PC-9 (cell line): Measurements from ENCODE around the gene HYAL4. TPM values are rescaled to one million over a fixed set of nuclear protein-coding genes. Genes with fewer than 3 reads are reported as not detected.

ENCODE experiments used
- BruUV-seq: library from RNA; stranded (reverse); fragments of 400-500 nt; replicated peaks from 2 replicates; lab custom pipeline; 2021; lab: Mats Ljungman, UMichigan
- CTCF ChIA-PET: fragments of 300-600 bp; sonication (Branson Sonifier 250); formaldehyde crosslinking; loops from one replicate; lab custom pipeline; 2022; ENCODE audit warnings: antibody characterized with exemption; lab: Charles Lee
- POLR2A ChIA-PET: fragments of 300-600 bp; sonication (Branson Sonifier 250); formaldehyde crosslinking; loops from one replicate; lab custom pipeline; 2022; ENCODE audit warnings: antibody characterized with exemption; ENCODE audit not compliant: unreplicated experiment; lab: Charles Lee
- DNase-seq, 2 experiments: peaks; one replicate each; pipeline versions ENCODE4 v3.0.0 to v3.0.0-alpha.2; 2015 to 2022; ENCODE audit warnings: mixed read lengths in 1 of 2
- H2AFZ ChIP-seq: fragments of 200-600 bp; sonication (generic); 2 replicates; pipeline ENCODE4 v1.8.1; 2017; ENCODE audit warnings: antibody characterized with exemption
- H3F3A ChIP-seq: fragments of 200-600 bp; sonication (generic); 2 replicates; pipeline ENCODE4 v1.8.1; 2017; ENCODE audit warnings: antibody characterized with exemption, mild to moderate bottlenecking, low read depth; ENCODE audit not compliant: insufficient read depth
- H3K27ac ChIP-seq: fragments of 200-600 bp; sonication (generic); 2 replicates; pipeline ENCODE4 v1.6.1; 2016; ENCODE audit warnings: mixed run types
- H3K27me3 ChIP-seq: fragments of 200-600 bp; sonication (generic); 2 replicates; pipeline ENCODE4 v1.6.1; 2016; ENCODE audit warnings: low read depth, mixed run types; ENCODE audit not compliant: insufficient read depth
- H3K36me3 ChIP-seq: fragments of 200-600 bp; sonication (generic); 2 replicates; pipeline ENCODE4 v1.6.1; 2016; ENCODE audit warnings: low read depth, mixed run types
- H3K4me1 ChIP-seq: fragments of 200-600 bp; sonication (generic); replicated peaks from 2 replicates; pipeline ENCODE4 v1.6.1; 2016; ENCODE audit warnings: mixed run types; ENCODE audit not compliant: insufficient read depth
- H3K4me2 ChIP-seq: fragments of 200-600 bp; sonication (generic); 2 replicates; pipeline ENCODE4 v1.6.1; 2017; ENCODE audit warnings: mixed run types
- H3K4me3 ChIP-seq: fragments of 200-600 bp; sonication (generic); 2 replicates; pipeline ENCODE4 v1.6.1; 2016; ENCODE audit warnings: mixed run types
- H3K79me2 ChIP-seq: fragments of 200-600 bp; sonication (generic); 2 replicates; pipeline ENCODE4 v1.6.1; 2017; ENCODE audit warnings: low read depth, mixed run types
- H3K9me2 ChIP-seq: fragments of 200-600 bp; sonication (generic); 2 replicates; pipeline ENCODE4 v1.8.1; 2017; ENCODE audit warnings: mild to moderate bottlenecking; ENCODE audit not compliant: insufficient read depth
- H3K9me3 ChIP-seq: fragments of 200-600 bp; sonication (generic); 2 replicates; pipeline ENCODE4 v1.8.1; 2016; ENCODE audit warnings: low read depth; ENCODE audit not compliant: insufficient read depth
- H4K20me1 ChIP-seq: fragments of 200-600 bp; sonication (generic); 2 replicates; pipeline ENCODE4 v1.8.1; 2017; ENCODE audit not compliant: insufficient read depth
- CTCF ChIP-seq: fragments of 200-600 bp; sonication (generic); conservative IDR thresholded peaks from 2 replicates; pipeline ENCODE4 v1.6.1; 2017; ENCODE audit warnings: mixed run types, antibody characterized with exemption, mild to moderate bottlenecking, moderate library complexity
- EZH2 ChIP-seq: fragments of 200-600 bp; sonication (generic); IDR thresholded peaks from 2 replicates; pipeline ENCODE4 v1.8.0; 2017; ENCODE audit warnings: antibody characterized with exemption, low read depth
- intact Hi-C: fragments of 100-400 bp; cut with micrococcal nuclease; formaldehyde crosslinking; loops from one replicate; pipeline ENCODE4 v1.10.0; 2022; ENCODE audit not compliant: unreplicated experiment
- total RNA-seq: library from RNA; stranded (reverse); gene quantifications from 2 replicates; pipeline ENCODE4 v1.2.3, GENCODE V29; 2021

Gene HYAL4
- total RNA-seq, 1 experiment from 2014 or later = not detected

- Histone ChIP-seq H4K20me1 (no peaks in the 10 kb centered on the region), H2AFZ (no peak overlapping the region; the same call in 1 of the 2 replicates), H3K27ac (peak overlapping the region; percentile 73), H3K9me3 (no peaks in the 10 kb centered on the region; the same call in 1 of the 2 replicates), H3K27me3 (no peaks in the 10 kb centered on the region), H3K36me3 (no peaks in the 10 kb centered on the region), H3K4me3 (no peak overlapping the region), H3K79me2 (no peaks in the 10 kb centered on the region), H3K4me2 (peak overlapping the region; percentile 60), H3F3A (peaks cover 14% of the 10 kb centered on the region), H3K9me2 (no peaks in the 10 kb centered on the region), H3K4me1 (peaks cover 39% of the 10 kb centered on the region)
- ChIA-PET POLR2A (interaction anchor here (0.6 kb wide), 1 partner anchor 174 kb away, joined by 5 read pairs; no protein-coding TSS in a partner anchor), CTCF (interaction anchor here (0.6 kb wide), 1 partner anchor 309 kb away, joined by 4 read pairs; no protein-coding TSS in a partner anchor)
- TF ChIP-seq CTCF (no peak), EZH2 (no peak)
- BruUV-seq = no TSS peak
- peak in 1 of 2 experiments; percentile 12 for DNase-seq
- intact Hi-C loops = loop anchor here (1.0 kb wide), 1 partner anchor 48 kb away; no protein-coding TSS in a partner anchor
These were observed 851 bp downstream of the HYAL4 start for GRCh38 chr7:123845823-123846216.

- intact Hi-C loops = loop anchor here (1.0 kb wide), 1 partner anchor 48 kb away; no protein-coding TSS in a partner anchor
- Histone ChIP-seq H4K20me1 (no peaks in the 10 kb centered on the region), H3K36me3 (no peaks in the 10 kb centered on the region), H3K9me3 (peaks cover 2% of the 10 kb centered on the region), H3K9me2 (no peaks in the 10 kb centered on the region), H3K79me2 (no peaks in the 10 kb centered on the region), H3K4me3 (no peak overlapping the region), H3K27ac (peak overlapping the region; percentile 73), H3K27me3 (no peaks in the 10 kb centered on the region), H3F3A (peaks cover 14% of the 10 kb centered on the region), H3K4me1 (peaks cover 39% of the 10 kb centered on the region), H2AFZ (peak overlapping the region; percentile 44; the same call in 1 of the 2 replicates), H3K4me2 (peak overlapping the region; percentile 60)
- DNase-seq = peak; percentile 45 to 71
- TF ChIP-seq EZH2 (no peak), CTCF (no peak)
- ChIA-PET POLR2A (interaction anchor here (0.6 kb wide), 2 partner anchors 148 to 175 kb away, joined by 5 to 17 read pairs; no protein-coding TSS in a partner anchor), CTCF (interaction anchor here (0.6 kb wide), 2 partner anchors 185 to 310 kb away, joined by 4 to 5 read pairs; no protein-coding TSS in a partner anchor)
- no TSS peak for BruUV-seq
These were observed 1.4 kb downstream of the HYAL4 start for GRCh38 chr7:123846217-123846891.

GRCh38 chr7:123847868-123848267 is 2.9 kb downstream of the HYAL4 start:
- Histone ChIP-seq H3F3A (peaks cover 14% of the 10 kb centered on the region), H3K4me3 (no peak overlapping the region), H3K27ac (no peak overlapping the region), H4K20me1 (no peaks in the 10 kb centered on the region), H3K4me1 (peaks cover 39% of the 10 kb centered on the region), H2AFZ (no peak overlapping the region), H3K4me2 (no peak overlapping the region), H3K9me2 (no peaks in the 10 kb centered on the region), H3K9me3 (peaks cover 5% of the 10 kb centered on the region), H3K36me3 (no peaks in the 10 kb centered on the region), H3K27me3 (no peaks in the 10 kb centered on the region), H3K79me2 (no peaks in the 10 kb centered on the region)
- CTCF ChIA-PET = no interaction called here
- no peak for TF ChIP-seq EZH2
- TF ChIP-seq CTCF = no peak
- POLR2A ChIA-PET = no interaction called here
- intact Hi-C loops = no loop called here
- no TSS peak for BruUV-seq
- no peak for DNase-seq
